Left lung (tissue), 14 donors: ENCODE data around the gene NPHS1. TPM values are rescaled to one million over a fixed set of nuclear protein-coding genes. Genes with fewer than 3 reads are reported as not detected.

Experiments
- ATAC-seq: fragments of 200-7000 bp; cut with Tn5 transposase; one replicate; pipeline ENCODE4 v1.9.1; 2020; ENCODE audit warnings: moderate library complexity
- DNase-seq, 4 donors: peaks; one replicate each; pipeline ENCODE4 v3.0.0-alpha.2; 2013 to 2020
- H3K27ac ChIP-seq, 2 donors: fragments of 200-600 bp; sonication (generic) in 1 of 2; one replicate each; pipeline versions ENCODE4 v1.5.0 to v1.8.0; 2020 to 2021
- H3K27me3 ChIP-seq, 2 donors: fragments of 200-600 bp; sonication (generic) in 1 of 2; one replicate each; pipeline versions ENCODE4 v1.5.0 to v1.8.0; 2020 to 2021
- H3K36me3 ChIP-seq, 2 donors: fragments of 200-600 bp; sonication (generic) in 1 of 2; one replicate each; pipeline versions ENCODE4 v1.5.0 to v1.8.0; 2020 to 2021
- H3K4me1 ChIP-seq, 2 donors: fragments of 200-600 bp; one replicate each; pipeline ENCODE4 v1.8.0; 2021
- H3K4me3 ChIP-seq, 2 donors: fragments of 200-600 bp; sonication (generic) in 1 of 2; one replicate each; pipeline versions ENCODE4 v1.5.0 to v1.8.0; 2020 to 2021; ENCODE audit warnings: mild to moderate bottlenecking in 1 of 2
- H3K9me3 ChIP-seq, 2 donors: fragments of 200-600 bp; sonication (generic) in 1 of 2; one replicate each; pipeline versions ENCODE4 v1.5.0 to v1.8.0; 2020 to 2021
- CTCF ChIP-seq, 2 donors: fragments of 200-600 bp; sonication (generic) in 1 of 2; IDR thresholded peaks; one replicate each; pipeline versions ENCODE4 v1.5.0 to v1.8.0; 2021; ENCODE audit warnings: antibody characterized with exemption in 2 of 2
- intact Hi-C, 2 donors: fragments of 100-400 bp; cut with DNase I; formaldehyde crosslinking; loops; one replicate each; pipeline versions ENCODE4 v1.11.2 to v1.14.2; 2022
- long read RNA-seq, 12 donors: library from polyadenylated mRNA in 2 of 12; unstranded in 2 of 12; transcript quantifications; one replicate each; pipeline ENCODE4 v2.0.0 and lab custom pipeline, GENCODE V29; 2019 to 2026
- polyA plus RNA-seq, 6 donors: library from polyadenylated mRNA; unstranded; fragments of 120-200 nt; gene quantifications; one replicate each; pipeline ENCODE4 v1.2.1, GENCODE V29; 2013; ENCODE audit not compliant: insufficient read length in 6 of 6
- total RNA-seq, 2 donors: library from RNA; stranded (reverse); fragmentation: NEBNext Ultra II Directional; extraction: Animal tissue kit (Norgen Biotek cat#: 25700); gene quantifications; one replicate each; pipeline ENCODE4 v1.2.1, GENCODE V29; 2021
- donor health status: DM: no; HTN: yes; CAD: no.
- donor health status: DM: no; HTN: no; CAD: no.

Gene NPHS1, protein sequence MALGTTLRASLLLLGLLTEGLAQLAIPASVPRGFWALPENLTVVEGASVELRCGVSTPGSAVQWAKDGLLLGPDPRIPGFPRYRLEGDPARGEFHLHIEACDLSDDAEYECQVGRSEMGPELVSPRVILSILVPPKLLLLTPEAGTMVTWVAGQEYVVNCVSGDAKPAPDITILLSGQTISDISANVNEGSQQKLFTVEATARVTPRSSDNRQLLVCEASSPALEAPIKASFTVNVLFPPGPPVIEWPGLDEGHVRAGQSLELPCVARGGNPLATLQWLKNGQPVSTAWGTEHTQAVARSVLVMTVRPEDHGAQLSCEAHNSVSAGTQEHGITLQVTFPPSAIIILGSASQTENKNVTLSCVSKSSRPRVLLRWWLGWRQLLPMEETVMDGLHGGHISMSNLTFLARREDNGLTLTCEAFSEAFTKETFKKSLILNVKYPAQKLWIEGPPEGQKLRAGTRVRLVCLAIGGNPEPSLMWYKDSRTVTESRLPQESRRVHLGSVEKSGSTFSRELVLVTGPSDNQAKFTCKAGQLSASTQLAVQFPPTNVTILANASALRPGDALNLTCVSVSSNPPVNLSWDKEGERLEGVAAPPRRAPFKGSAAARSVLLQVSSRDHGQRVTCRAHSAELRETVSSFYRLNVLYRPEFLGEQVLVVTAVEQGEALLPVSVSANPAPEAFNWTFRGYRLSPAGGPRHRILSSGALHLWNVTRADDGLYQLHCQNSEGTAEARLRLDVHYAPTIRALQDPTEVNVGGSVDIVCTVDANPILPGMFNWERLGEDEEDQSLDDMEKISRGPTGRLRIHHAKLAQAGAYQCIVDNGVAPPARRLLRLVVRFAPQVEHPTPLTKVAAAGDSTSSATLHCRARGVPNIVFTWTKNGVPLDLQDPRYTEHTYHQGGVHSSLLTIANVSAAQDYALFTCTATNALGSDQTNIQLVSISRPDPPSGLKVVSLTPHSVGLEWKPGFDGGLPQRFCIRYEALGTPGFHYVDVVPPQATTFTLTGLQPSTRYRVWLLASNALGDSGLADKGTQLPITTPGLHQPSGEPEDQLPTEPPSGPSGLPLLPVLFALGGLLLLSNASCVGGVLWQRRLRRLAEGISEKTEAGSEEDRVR (N-terminal part only)
- total RNA-seq (under 1 TPM in 1 of 2 donors, not detected in 1; 0.08 TPM), polyA plus RNA-seq (1 to 10 TPM in 3 of 6 donors, under 1 TPM in 3; 0.45 to 2.0 (median 1.0) TPM)
- long read RNA-seq, donor 1, result 0 reads
- long read RNA-seq, donor 2, result 0 reads
- long read RNA-seq, donor 3, result 0 reads
- long read RNA-seq, donor 4, result 0 reads
- long read RNA-seq, donor 5, result 0 reads
- long read RNA-seq, donor 6, result 0 reads
- long read RNA-seq, donor 7, result 0 reads
- long read RNA-seq, donor 8, result 0 reads
- long read RNA-seq, donor 9, result 0 reads
- long read RNA-seq, donor 10, result 0 reads
- long read RNA-seq, donor 11, result 0 reads
- long read RNA-seq, donor 12, result 0 reads

DNA sequence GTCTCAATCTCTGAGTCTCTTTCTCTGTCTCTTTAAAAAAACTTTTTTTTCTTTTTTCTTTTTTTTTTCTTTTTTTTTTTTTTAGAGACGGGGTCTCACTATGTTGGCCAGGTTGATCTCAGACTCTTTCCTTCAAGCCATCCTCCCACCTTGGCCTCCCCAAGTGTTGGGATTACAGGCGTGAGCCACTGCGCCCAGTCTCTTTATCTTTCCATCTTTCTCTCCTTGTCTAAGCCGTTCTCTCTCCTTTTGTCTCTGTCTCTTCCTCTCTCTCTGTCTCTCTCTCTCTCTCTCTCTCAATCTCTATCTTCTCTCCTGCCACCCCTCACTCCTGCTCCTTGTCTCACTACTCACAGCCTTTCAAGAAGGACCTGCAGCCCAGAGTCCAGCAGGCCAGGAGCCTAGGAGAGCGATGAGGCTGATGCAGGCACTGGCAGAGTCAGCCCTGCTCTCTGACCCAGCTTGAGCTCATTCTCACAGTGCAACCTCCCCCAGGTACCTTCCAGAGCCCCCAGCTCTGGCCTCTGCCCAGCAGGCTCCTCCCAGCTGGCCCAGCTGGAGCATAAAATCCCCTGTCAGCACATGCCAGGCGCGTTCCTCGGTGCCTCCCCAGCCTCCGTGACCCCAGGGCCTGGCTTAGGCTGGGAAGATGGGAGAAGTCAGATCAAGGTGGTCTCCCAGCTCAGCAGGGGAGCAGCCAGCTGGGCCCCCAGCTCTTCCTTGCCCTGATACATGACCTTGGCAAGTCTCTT lies at the start of gene NPHS1:
Gene NPHS1 (minus strand): TSS at position 476 of the 752 bp plus-strand sequence. CDS start 667 bp downstream, outside the sequence.
- no peak for ATAC-seq
- intact Hi-C loops, result no loop called here

DNA sequence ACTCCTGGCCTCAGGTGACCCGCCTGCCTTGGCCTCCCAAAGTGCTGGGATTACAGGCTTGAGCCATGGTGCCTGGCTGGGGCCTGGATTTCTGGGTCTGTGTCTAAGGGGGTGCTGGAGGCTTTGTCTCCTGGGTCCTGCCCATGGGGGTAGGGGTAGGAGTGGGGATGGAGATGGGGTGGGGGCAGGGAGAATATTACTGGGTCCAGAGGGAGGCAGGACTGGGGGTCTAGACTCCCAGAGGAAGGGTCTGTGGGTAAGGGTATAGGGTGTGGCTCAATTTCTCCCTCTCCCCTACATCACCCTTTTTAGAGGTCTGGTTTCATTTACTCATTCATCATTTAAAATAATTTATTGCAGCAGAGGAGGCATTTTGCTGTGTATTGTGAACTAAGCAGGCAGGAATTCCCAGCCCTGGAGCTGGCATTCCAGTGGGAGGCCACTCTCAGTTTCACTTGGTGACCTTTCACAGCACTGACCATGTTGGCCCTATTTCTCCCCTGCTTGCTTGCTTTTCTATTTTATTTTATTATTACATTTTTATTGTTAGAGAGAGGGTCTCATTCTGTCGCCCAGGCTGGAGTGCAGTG lies 48.8 kb upstream of the NPHS1 start:
- peak in 1 of 4 donors; percentile 62 for DNase-seq
- Histone ChIP-seq H3K4me3 (peak overlapping the region in 1 of 2 donors; percentile 80), H3K27me3 (no peaks in the 10 kb centered on the region), H3K27ac (peak overlapping the region; percentile 91 to 96), H3K9me3 (no peaks in the 10 kb centered on the region), H3K4me1 (peaks cover 13 to 79% of the 10 kb centered on the region in 2 donors), H3K36me3 (peaks cover 0 to 19% of the 10 kb centered on the region in 2 donors)
- TF ChIP-seq CTCF (IDR thresholded peaks at IDR 0.05), result no peak
- no peak for ATAC-seq
- intact Hi-C loops, result no loop called here

More for the DNA sequence above, at the start of gene NPHS1:
- no peaks in the 10 kb centered on the region for H3K36me3 ChIP-seq
- peaks cover 0 to 14% of the 10 kb centered on the region in 2 donors for H3K4me1 ChIP-seq
- H3K27ac ChIP-seq, result no peak within 1 kb of the TSS
- peak in 1 of 4 donors; percentile 49 for DNase-seq
- no peak within 1 kb of the TSS for H3K4me3 ChIP-seq
- H3K9me3 ChIP-seq, result no peaks in the 10 kb centered on the region
- TF ChIP-seq CTCF (IDR thresholded peaks at IDR 0.05), result no peak
- peaks cover 17 to 100% of the 10 kb centered on the region in 2 donors for H3K27me3 ChIP-seq

DNA sequence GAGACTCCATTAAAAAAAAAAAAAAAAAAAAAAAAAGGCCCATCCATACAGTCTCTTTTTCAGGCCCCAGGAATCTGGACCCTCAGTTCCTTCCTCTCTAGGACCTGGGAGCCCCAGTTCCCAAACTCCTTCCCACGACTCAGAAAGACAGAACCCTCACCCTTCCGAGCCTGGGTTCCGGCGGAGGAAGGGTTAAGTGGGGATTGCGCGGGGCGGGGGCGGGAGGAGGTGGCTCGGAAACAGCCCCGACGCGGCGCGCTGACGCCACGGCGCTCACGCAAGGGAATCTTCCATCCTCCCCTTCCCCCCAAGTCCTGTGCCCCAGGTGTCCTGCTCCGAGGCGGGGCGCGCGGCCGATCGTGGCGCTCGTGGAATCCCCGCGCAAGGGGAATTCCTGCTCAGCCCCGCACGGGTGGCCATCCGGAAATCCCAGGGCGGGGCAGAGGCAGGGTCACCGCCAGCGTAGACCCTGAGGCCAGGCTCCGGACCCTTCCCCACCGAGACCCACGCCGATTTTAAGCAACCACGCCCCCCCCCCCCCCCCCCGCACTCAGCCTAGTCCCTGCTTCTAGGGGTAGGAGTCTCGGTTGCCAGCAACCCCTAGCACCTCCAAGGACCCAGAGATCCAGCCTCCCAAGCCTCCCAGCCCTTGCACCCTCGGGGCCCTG lies 47.4 kb upstream of the NPHS1 start:
- TF ChIP-seq CTCF (IDR thresholded peaks at IDR 0.05), result no peak
- intact Hi-C loops, result no loop called here

GRCh38 chr19:35898499-35898809 lies 46.1 kb upstream of the NPHS1 start:
- Histone ChIP-seq H3K27ac (peak overlapping the region; percentile 91 to 96), H3K27me3 (no peaks in the 10 kb centered on the region), H3K4me1 (peaks cover 13 to 58% of the 10 kb centered on the region in 2 donors), H3K4me3 (peak overlapping the region; percentile 68 to 80), H3K36me3 (peaks cover 0 to 46% of the 10 kb centered on the region in 2 donors), H3K9me3 (no peaks in the 10 kb centered on the region)
- TF ChIP-seq CTCF (IDR thresholded peaks at IDR 0.05), result no peak
- DNase-seq (peak in 1 of 4 donors; percentile 88), ATAC-seq (peak; percentile 22)
- intact Hi-C loops, result no loop called here

More for the DNA sequence above, 47.4 kb upstream of the NPHS1 start:
- Histone ChIP-seq H3K36me3 (peaks cover 0 to 34% of the 10 kb centered on the region in 2 donors), H3K27ac (peak overlapping the region; percentile 91 to 96), H3K9me3 (no peaks in the 10 kb centered on the region), H3K4me3 (peak overlapping the region; percentile 68 to 80), H3K27me3 (no peaks in the 10 kb centered on the region), H3K4me1 (peaks cover 13 to 70% of the 10 kb centered on the region in 2 donors)
- DNase-seq (peak; percentile 66 to 95 (median 88)), ATAC-seq (peak; percentile 87)
